Measurements from ENCODE around the gene ADISSP.

ADISSP gene

DNA sequence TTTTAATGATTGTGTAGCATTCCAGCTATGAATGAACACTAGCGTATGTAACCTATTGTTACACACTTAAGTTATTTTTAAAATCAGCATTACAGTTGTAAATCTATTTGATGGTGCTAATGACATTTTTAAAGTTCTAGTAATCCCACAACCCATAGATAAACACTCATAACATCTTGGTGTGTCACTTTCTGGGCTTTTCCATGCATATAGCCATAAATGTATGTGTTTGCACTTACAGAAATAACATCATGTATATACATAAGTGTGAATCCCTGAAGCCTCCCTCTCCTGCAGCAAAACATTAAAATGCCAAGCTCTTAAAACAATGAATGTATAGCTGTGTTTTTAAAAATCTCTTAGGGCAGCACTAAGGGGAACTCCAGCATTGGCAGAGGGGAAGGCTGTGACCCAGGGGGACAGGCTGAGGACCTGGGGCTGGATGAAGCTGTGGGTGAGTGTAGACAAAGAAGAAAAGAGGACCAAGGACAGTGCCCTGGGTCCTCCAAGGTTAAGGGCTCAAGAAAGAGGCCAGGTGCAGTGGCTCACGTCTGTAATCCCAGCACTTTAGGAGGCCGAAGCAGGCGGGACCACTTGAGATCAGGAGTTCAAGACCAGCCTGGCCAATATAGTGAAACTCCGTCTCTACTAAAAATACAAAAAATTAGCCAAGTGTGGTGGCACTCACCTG is 19.9 kb upstream of the ADISSP start:
- no peak for DNase-seq (ENCODE audit: low spot score)
- TF ChIP-seq, protein P1, sequence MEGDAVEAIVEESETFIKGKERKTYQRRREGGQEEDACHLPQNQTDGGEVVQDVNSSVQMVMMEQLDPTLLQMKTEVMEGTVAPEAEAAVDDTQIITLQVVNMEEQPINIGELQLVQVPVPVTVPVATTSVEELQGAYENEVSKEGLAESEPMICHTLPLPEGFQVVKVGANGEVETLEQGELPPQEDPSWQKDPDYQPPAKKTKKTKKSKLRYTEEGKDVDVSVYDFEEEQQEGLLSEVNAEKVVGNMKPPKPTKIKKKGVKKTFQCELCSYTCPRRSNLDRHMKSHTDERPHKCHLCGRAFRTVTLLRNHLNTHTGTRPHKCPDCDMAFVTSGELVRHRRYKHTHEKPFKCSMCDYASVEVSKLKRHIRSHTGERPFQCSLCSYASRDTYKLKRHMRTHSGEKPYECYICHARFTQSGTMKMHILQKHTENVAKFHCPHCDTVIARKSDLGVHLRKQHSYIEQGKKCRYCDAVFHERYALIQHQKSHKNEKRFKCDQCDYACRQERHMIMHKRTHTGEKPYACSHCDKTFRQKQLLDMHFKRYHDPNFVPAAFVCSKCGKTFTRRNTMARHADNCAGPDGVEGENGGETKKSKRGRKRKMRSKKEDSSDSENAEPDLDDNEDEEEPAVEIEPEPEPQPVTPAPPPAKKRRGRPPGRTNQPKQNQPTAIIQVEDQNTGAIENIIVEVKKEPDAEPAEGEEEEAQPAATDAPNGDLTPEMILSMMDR (IDR thresholded peaks at IDR 0.05; ENCODE audit: extremely low read depth, missing control alignments), result no peak

DNA sequence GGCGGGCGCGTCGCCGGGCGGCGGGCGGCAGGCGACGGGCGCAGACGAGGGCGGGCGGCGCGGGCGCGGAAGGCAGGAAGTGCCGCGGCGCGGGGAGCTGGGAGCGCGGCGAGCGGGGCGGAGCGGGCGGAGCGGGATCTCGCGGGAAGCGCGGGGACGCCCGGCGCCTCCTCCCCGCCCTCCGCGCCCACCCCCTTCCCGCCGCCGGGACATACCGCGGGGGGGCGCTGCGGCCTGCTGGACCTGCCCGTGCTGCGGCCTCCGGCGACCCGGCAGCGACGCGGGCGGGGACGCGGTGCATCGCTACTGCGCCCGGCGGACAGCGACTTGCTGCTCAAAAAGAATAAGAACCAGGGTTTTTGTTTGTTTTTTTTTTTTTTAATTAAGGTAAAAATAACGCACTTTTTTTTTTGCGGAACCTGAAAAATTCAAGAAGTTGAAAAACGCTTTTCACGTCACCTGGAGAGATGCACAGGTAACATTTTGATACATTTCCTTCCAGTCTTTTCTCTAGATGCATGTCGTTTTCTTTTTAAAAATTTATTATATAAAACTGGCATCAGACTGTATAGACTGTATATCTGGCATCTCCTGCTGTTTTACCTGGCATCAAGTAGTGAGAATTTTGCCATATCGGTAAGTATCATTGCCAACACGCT is 19.2 kb upstream of the ADISSP start, which contains the start of gene CENPB:
CENPB (minus strand) TSS at position 76 of the 659 bp plus-strand sequence. CDS start 257 bp downstream, outside the sequence.
- TF ChIP-seq, protein P1 (IDR thresholded peaks at IDR 0.05; ENCODE audit: extremely low read depth, missing control alignments), result peak; percentile 86
- peak; percentile 99 for DNase-seq (ENCODE audit: low spot score)

DNA sequence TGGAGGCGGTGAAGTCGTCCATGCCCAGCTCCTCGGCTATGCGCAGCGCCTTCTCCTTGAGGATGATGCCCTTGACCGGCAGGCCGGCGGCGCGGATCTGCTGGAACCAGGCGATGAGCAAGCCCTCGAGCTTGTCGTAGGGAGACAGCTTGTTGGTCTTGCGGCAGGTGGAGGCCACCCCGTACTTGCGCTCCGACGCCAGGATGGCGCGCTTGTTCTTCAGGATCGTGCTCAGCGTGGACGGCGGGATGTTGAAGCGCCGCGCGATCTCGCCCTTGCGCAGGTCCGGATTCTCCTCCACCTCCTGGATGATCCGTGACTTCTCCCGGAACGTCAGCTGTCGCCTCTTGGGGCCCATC is 18.6 kb upstream of the ADISSP start:
- TF ChIP-seq, protein P1 (IDR thresholded peaks at IDR 0.05; ENCODE audit: extremely low read depth, missing control alignments), result no peak
- DNase-seq (ENCODE audit: low spot score), result peak; percentile 73

DNA sequence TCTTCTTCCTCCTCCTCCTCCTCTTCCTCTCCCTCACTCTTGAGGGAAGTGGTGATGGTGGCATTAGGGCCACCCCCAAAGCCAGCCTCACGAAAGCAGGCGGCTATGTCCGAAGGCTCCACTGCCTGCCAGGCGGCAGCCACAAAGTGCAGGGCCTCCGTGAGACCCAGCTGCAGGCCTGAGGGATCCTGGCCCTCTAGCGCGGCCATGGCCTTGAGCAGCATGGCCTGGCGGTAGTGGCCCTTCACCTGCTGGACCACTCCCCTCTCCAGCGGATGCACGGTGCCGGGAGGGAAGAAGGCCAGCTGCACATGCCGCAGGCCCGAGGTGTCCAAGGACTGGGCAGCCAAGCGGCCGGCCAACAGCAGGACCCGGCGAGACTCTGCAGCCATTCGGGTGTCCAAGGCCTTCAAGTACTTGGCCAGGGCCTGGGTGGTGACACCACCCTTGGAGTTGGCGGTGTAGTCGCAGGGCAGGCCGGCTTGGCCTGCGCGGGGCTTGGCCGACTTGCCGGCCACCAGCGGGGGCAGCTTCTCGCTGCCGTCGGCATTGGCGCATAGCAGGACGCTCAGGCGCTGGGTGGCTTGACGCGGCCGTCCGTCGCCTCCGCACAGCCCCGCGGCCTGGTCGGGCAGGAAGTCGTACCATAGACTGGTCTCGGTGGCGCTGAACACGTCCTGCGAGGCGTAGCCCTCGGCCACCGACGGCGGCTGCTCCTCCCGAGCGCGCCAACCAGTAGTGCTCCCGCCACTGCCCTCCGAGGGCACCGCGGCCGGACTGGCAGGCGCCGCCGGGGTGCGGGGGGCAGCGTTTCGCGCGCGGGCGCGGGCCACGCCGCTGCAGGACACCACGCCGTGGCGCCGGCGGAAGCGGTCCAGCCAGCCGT is 17.9 kb upstream of the ADISSP start:
- TF ChIP-seq, protein P1 (IDR thresholded peaks at IDR 0.05; ENCODE audit: extremely low read depth, missing control alignments), result no peak
- DNase-seq (ENCODE audit: low spot score), result no peak

DNA sequence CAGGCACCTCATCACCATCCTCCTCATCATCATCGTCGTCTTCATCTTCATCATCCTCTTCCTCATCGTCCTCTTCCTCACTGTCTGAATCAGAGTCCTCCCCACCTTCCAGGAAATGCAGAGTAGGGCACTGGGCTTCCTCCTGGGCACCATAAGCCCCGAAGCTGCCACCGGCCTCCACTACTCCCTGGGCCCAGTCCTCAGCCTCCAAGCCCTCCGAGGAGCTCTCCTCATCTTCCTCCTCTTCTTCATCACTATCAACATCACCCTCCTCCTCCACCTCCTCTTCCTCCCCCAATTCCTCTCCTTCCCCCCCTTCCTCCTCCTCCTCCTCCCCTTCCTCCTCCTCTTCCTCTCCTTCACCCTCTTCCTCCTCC is 17.3 kb upstream of the ADISSP start:
- DNase-seq (ENCODE audit: low spot score), result no peak
- TF ChIP-seq, protein P1 (IDR thresholded peaks at IDR 0.05; ENCODE audit: extremely low read depth, missing control alignments), result no peak

DNA sequence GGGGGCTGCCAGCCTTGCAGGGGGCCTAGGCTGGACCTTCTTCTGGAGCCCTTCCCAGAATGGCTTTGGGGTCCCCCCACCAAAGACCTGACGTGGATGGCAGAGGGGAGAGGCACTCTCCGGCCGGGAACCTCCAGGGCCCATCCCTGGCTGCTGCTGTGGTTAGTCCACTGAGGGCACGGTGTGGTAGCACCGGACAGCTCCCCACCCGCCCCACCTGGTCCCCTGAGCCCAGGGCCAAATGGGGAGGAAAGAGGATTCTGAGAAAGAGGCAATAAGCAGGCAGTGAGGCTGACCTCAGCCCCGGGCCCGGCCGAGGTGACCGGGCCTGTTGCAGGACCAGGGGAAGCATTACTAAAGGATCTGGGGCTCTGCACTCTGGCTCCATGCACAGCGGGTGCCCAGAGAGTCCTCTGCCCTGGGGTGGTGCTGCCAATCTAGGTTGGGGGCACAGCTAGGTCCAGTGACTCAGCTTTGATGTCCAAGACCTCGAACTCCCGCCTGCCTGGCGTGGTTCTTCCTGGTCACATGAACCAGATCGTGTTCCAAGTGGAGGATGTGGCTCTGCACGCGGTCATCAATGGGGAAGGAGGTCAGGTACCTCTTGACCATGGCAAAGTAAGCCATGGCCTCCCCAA is 16.8 kb upstream of the ADISSP start:
- no peak for DNase-seq (ENCODE audit: low spot score)
- TF ChIP-seq, protein P1 (IDR thresholded peaks at IDR 0.05; ENCODE audit: extremely low read depth, missing control alignments), result no peak

Data from GM20000 (cell line).